ENCODE measurements around the gene S100A6.

S100A6 gene

DNA sequence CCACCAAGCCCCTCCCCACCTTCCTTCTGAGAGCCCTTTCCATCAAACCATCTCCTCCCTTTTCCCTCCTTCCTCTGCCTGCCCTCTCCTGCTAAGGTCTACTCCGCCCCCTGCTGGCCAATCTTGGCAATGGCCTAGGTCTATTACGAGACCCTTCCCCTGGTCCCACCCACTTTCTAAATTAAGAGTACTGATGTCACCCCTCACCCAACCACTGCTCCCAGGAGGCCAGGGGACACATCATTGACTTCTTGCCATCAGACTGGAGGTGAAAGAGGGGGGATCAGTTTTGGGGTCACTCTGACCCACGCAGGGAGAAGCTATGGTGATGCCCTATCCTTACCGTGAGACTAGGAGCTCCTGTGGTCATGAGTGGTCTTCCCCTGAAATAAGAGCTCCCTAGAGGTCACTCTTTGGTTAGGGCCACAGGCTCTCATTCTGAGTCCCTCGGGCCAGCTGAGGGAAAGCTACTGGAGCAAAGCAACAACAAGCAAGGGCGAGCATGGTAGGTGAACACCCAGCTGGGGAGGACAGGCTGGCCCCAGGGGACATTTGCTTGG, 40.7 kb downstream of the S100A6 start:
- Histone ChIP-seq H3K14ac (ENCODE audit: low read length in 2 of 2) (no peak overlapping the region), H2BK5ac (ENCODE audit: low read depth, low read length, poor library complexity, severe bottlenecking) (no peak overlapping the region), H2AFZ (ENCODE audit: low read depth, low read length) (no peak overlapping the region), H2BK12ac (ENCODE audit: low read length in 2 of 2) (no peak overlapping the region), H2BK15ac (ENCODE audit: low read depth, poor library complexity, severe bottlenecking) (no peak overlapping the region), H2AK5ac (ENCODE audit: low read length, severe bottlenecking) (no peak overlapping the region), H3K79me1 (replicated peaks; ENCODE audit: low read length, poor library complexity, severe bottlenecking) (no peaks in the 10 kb centered on the region), H3K27ac (ENCODE audit: low read length, poor library complexity, severe bottlenecking) (no peak overlapping the region), H3K18ac (ENCODE audit: low read depth in 1 of 2, low read length in 2 of 2) (no peak overlapping the region), H3K27me3 (ENCODE audit: control insufficient read depth in 1 of 2, insufficient read depth in 1 of 2, low read length in 2 of 2) (peaks cover 0 to 15% of the 10 kb centered on the region in 2 experiments), H3K36me3 (ENCODE audit: control insufficient read depth in 1 of 2, insufficient read depth in 2 of 2, low read depth in 1 of 2, low read length in 2 of 2) (no peaks in the 10 kb centered on the region), H3K9me3 (ENCODE audit: control insufficient read depth, low read length) (no peaks in the 10 kb centered on the region), H4K91ac (ENCODE audit: low read length) (no peak overlapping the region), H3K4ac (ENCODE audit: low read depth in 1 of 2, low read length in 2 of 2) (no peak overlapping the region), H3K23ac (ENCODE audit: low read length in 2 of 2) (no peak overlapping the region), H4K8ac (ENCODE audit: low read length) (no peak overlapping the region), H3K4me1 (ENCODE audit: control insufficient read depth, insufficient read depth, low read depth, low read length) (no peaks in the 10 kb centered on the region), H3K4me2 (ENCODE audit: low read length, poor library complexity, severe bottlenecking) (no peak overlapping the region), H3K9ac (ENCODE audit: low read length) (no peak overlapping the region), H2BK120ac (ENCODE audit: low read depth, low read length) (no peak overlapping the region), H3K4me3 (ENCODE audit: insufficient read depth in 1 of 2, low read depth in 1 of 2, low read length in 2 of 2) (no peak overlapping the region)
- 34% methylated on average over 6 of the region's 6 CpGs for WGBS
- peak; percentile 70 for DNase-seq

DNA sequence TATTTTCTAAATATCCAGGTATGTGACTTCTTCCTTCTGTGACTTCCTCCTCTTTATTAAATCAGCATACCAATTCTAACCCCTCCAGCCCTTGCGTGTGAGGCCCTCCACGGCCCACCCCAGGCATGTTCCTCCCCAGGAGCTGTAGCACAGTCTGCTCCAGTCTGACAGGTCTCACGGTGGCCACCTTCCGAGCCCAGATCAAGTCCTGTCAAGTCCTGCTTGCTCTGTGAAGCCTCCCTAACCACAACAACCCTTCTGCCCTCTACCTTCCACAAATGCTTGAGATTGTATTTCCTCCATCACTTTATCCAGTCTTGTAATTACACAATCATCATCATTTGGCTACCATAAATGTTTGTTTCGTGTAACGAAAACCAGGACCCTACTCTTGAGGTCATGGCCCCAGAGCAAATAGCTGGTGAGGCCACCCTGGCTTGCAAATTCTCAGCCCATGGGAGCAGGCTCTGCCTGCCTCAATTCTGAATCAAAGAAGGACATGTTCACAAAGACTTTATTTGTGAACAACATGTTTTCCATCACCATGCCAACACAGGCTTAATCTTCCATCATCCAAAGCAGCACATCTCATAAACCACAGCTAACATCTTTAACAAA, 42.3 kb downstream of the S100A6 start:
- Histone ChIP-seq H3K4me2 (ENCODE audit: low read length, poor library complexity, severe bottlenecking) (no peak overlapping the region), H2BK15ac (ENCODE audit: low read depth, poor library complexity, severe bottlenecking) (no peak overlapping the region), H3K23ac (ENCODE audit: low read length in 2 of 2) (peak overlapping the region in 1 of 2 experiments; percentile 50), H2AFZ (ENCODE audit: low read depth, low read length) (no peak overlapping the region), H2BK12ac (ENCODE audit: low read length in 2 of 2) (no peak overlapping the region), H3K27ac (ENCODE audit: low read length, poor library complexity, severe bottlenecking) (no peak overlapping the region), H3K27me3 (ENCODE audit: control insufficient read depth in 1 of 2, insufficient read depth in 1 of 2, low read length in 2 of 2) (peaks cover 0 to 17% of the 10 kb centered on the region in 2 experiments), H4K8ac (ENCODE audit: low read length) (no peak overlapping the region), H3K9ac (ENCODE audit: low read length) (no peak overlapping the region), H3K36me3 (ENCODE audit: control insufficient read depth in 1 of 2, insufficient read depth in 2 of 2, low read depth in 1 of 2, low read length in 2 of 2) (no peaks in the 10 kb centered on the region), H3K18ac (ENCODE audit: low read depth in 1 of 2, low read length in 2 of 2) (no peak overlapping the region), H3K9me3 (ENCODE audit: control insufficient read depth, low read length) (no peaks in the 10 kb centered on the region), H3K4ac (ENCODE audit: low read depth in 1 of 2, low read length in 2 of 2) (no peak overlapping the region), H3K79me1 (replicated peaks; ENCODE audit: low read length, poor library complexity, severe bottlenecking) (no peaks in the 10 kb centered on the region), H3K14ac (ENCODE audit: low read length in 2 of 2) (no peak overlapping the region), H2AK5ac (ENCODE audit: low read length, severe bottlenecking) (no peak overlapping the region), H2BK5ac (ENCODE audit: low read depth, low read length, poor library complexity, severe bottlenecking) (no peak overlapping the region), H3K4me3 (ENCODE audit: insufficient read depth in 1 of 2, low read depth in 1 of 2, low read length in 2 of 2) (no peak overlapping the region), H4K91ac (ENCODE audit: low read length) (no peak overlapping the region), H3K4me1 (ENCODE audit: control insufficient read depth, insufficient read depth, low read depth, low read length) (no peaks in the 10 kb centered on the region), H2BK120ac (ENCODE audit: low read depth, low read length) (no peak overlapping the region)
- peak; percentile 37 for DNase-seq
- WGBS, result 64% methylated on average over 6 of the region's 6 CpGs

DNA sequence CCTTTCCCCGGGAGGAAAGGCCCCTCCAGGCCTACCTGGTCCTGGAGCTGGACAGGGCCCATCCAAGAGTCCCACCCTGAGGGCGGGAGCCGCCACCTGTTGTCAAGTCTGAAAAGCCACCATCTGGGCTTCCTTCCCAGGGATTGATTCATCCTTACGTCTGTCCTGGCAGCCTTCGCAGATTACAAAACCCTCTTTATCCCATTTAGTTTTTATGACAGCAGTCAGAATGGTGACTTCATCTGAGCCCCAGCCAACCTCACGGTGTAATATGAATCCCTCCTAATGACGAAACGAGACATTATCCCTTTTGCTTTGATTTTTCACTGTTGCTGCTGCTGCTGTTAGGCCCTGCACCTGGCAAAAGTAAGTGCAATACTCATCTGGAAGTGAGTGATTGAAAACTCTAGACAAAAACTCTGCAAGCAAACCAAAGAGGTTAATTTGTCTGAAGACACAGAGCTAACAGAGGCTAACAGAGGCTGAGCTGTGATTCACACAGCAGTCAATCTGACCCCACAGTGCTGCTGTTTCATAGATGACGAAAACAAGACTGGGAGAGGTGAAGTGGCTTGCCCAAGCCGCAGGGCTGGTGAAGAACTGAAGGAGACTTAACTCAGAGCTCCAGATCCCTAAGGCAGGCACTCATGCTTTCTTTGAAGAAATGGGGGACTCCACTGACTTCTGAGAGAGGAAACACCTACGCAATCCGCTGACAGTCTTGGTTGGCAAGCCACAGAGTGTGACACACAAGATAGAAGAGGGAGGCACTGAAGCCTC, 45.3 kb downstream of the S100A6 start:
- no peak overlapping the region for H2AFZ ChIP-seq (ENCODE audit: low read depth, low read length)
- H3K79me1 ChIP-seq (replicated peaks; ENCODE audit: low read length, poor library complexity, severe bottlenecking), result no peaks in the 10 kb centered on the region
- H3K18ac ChIP-seq (ENCODE audit: low read depth in 1 of 2, low read length in 2 of 2), result no peak overlapping the region
- 65% methylated on average over 12 of the region's 12 CpGs for WGBS
- no peak overlapping the region for H3K14ac ChIP-seq (ENCODE audit: low read length in 2 of 2)
- H3K4me1 ChIP-seq (ENCODE audit: control insufficient read depth, insufficient read depth, low read depth, low read length), result no peaks in the 10 kb centered on the region
- H3K4me2 ChIP-seq (ENCODE audit: low read length, poor library complexity, severe bottlenecking), result no peak overlapping the region
- no peak overlapping the region for H2BK12ac ChIP-seq (ENCODE audit: low read length in 2 of 2)
- no peak overlapping the region for H2BK5ac ChIP-seq (ENCODE audit: low read depth, low read length, poor library complexity, severe bottlenecking)
- no peak overlapping the region for H4K91ac ChIP-seq (ENCODE audit: low read length)
- peak overlapping the region; percentile 57 for H3K9ac ChIP-seq (ENCODE audit: low read length)
- no peak overlapping the region for H2BK120ac ChIP-seq (ENCODE audit: low read depth, low read length)
- peaks cover 0 to 26% of the 10 kb centered on the region in 2 experiments for H3K27me3 ChIP-seq (ENCODE audit: control insufficient read depth in 1 of 2, insufficient read depth in 1 of 2, low read length in 2 of 2)
- H3K36me3 ChIP-seq (ENCODE audit: control insufficient read depth in 1 of 2, insufficient read depth in 2 of 2, low read depth in 1 of 2, low read length in 2 of 2), result no peaks in the 10 kb centered on the region
- H2BK15ac ChIP-seq (ENCODE audit: low read depth, poor library complexity, severe bottlenecking), result no peak overlapping the region
- H4K8ac ChIP-seq (ENCODE audit: low read length), result no peak overlapping the region
- no peak overlapping the region for H3K27ac ChIP-seq (ENCODE audit: low read length, poor library complexity, severe bottlenecking)
- peak; percentile 58 for DNase-seq
- H3K23ac ChIP-seq (ENCODE audit: low read length in 2 of 2), result no peak overlapping the region
- no peaks in the 10 kb centered on the region for H3K9me3 ChIP-seq (ENCODE audit: control insufficient read depth, low read length)
- peak overlapping the region in 1 of 2 experiments; percentile 41 for H3K4me3 ChIP-seq (ENCODE audit: insufficient read depth in 1 of 2, low read depth in 1 of 2, low read length in 2 of 2)
- H2AK5ac ChIP-seq (ENCODE audit: low read length, severe bottlenecking), result no peak overlapping the region
- no peak overlapping the region for H3K4ac ChIP-seq (ENCODE audit: low read depth in 1 of 2, low read length in 2 of 2)

DNA sequence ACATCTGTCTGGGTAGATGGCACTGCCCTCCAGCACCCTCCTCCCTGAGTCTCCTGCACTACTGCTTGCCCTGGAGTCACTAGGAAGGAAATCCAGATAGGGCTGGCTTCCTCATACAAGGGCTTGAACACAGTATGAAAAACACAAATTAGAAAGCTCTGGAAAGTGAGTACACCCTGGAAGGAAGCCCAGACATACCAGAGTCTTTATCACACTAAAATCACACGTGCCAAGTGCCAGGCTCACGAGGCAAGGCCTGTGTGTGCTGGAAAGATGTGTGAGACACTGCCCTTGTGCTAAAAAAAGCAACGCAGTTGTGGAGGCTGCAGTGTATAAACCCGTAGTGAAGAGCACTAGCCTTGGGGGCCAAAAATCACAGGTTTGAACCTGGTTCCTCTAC, 47.1 kb downstream of the S100A6 start:
- no peak overlapping the region for H4K8ac ChIP-seq (ENCODE audit: low read length)
- H2AFZ ChIP-seq (ENCODE audit: low read depth, low read length), result no peak overlapping the region
- H3K4me1 ChIP-seq (ENCODE audit: control insufficient read depth, insufficient read depth, low read depth, low read length), result no peaks in the 10 kb centered on the region
- H3K18ac ChIP-seq (ENCODE audit: low read depth in 1 of 2, low read length in 2 of 2), result no peak overlapping the region
- no peak overlapping the region for H3K23ac ChIP-seq (ENCODE audit: low read length in 2 of 2)
- H3K4ac ChIP-seq (ENCODE audit: low read depth in 1 of 2, low read length in 2 of 2), result no peak overlapping the region
- no peak overlapping the region for H2BK120ac ChIP-seq (ENCODE audit: low read depth, low read length)
- no peaks in the 10 kb centered on the region for H3K9me3 ChIP-seq (ENCODE audit: control insufficient read depth, low read length)
- H3K27ac ChIP-seq (ENCODE audit: low read length, poor library complexity, severe bottlenecking), result no peak overlapping the region
- H3K79me1 ChIP-seq (replicated peaks; ENCODE audit: low read length, poor library complexity, severe bottlenecking), result no peaks in the 10 kb centered on the region
- no peak overlapping the region for H2BK12ac ChIP-seq (ENCODE audit: low read length in 2 of 2)
- H3K27me3 ChIP-seq (ENCODE audit: control insufficient read depth in 1 of 2, insufficient read depth in 1 of 2, low read length in 2 of 2), result peaks cover 10 to 42% of the 10 kb centered on the region in 2 experiments
- no peaks in the 10 kb centered on the region for H3K36me3 ChIP-seq (ENCODE audit: control insufficient read depth in 1 of 2, insufficient read depth in 2 of 2, low read depth in 1 of 2, low read length in 2 of 2)
- no peak overlapping the region for H2BK15ac ChIP-seq (ENCODE audit: low read depth, poor library complexity, severe bottlenecking)
- WGBS, result 60% methylated on average over 4 of the region's 4 CpGs
- H2AK5ac ChIP-seq (ENCODE audit: low read length, severe bottlenecking), result no peak overlapping the region
- H3K4me2 ChIP-seq (ENCODE audit: low read length, poor library complexity, severe bottlenecking), result no peak overlapping the region
- no peak overlapping the region for H3K14ac ChIP-seq (ENCODE audit: low read length in 2 of 2)
- no peak overlapping the region for H4K91ac ChIP-seq (ENCODE audit: low read length)
- no peak overlapping the region for H3K4me3 ChIP-seq (ENCODE audit: insufficient read depth in 1 of 2, low read depth in 1 of 2, low read length in 2 of 2)
- DNase-seq, result no peak
- no peak overlapping the region for H2BK5ac ChIP-seq (ENCODE audit: low read depth, low read length, poor library complexity, severe bottlenecking)
- peak overlapping the region; percentile 39 for H3K9ac ChIP-seq (ENCODE audit: low read length)

Measured in mesenchymal stem cell (in vitro differentiated cells and primary cell).